GM12878 (cell line): ENCODE data around the gene ESR1. TPM values are rescaled to one million over a fixed set of nuclear protein-coding genes. Genes with fewer than 3 reads are reported as not detected.

Experiments
- ATAC-seq: fragments of 200-7000 bp; cut with Tn5 transposase; 3 replicates; pipeline ENCODE4 v1.9.1; 2020; ENCODE audit warnings: mild to moderate bottlenecking, moderate library complexity
- BruUV-seq: library from RNA; stranded (reverse); fragments of 400-500 nt; replicated peaks from 2 replicates; lab custom pipeline; 2021; lab: Mats Ljungman, UMichigan
- CTCF ChIA-PET: fragments of 300-600 bp; sonication (Branson Sonifier 250); formaldehyde crosslinking; extraction: SDS; loops from one replicate; lab custom pipeline; 2021; ENCODE audit warnings: inconsistent platforms; lab: Yijun Ruan, JAX
- POLR2A ChIA-PET: fragments of 350-600 bp; formaldehyde crosslinking; extraction: SDS; loops from one replicate; lab custom pipeline; 2021; ENCODE audit warnings: inconsistent platforms; lab: Charles Lee
- RAD21 ChIA-PET: fragments of 300-600 bp; sonication (Branson Sonifier 250); formaldehyde crosslinking; loops from one replicate; lab custom pipeline; 2023; ENCODE audit warnings: antibody characterized with exemption; ENCODE audit not compliant: unreplicated experiment; lab: Charles Lee
- SMC1A ChIA-PET: fragments of 300-600 bp; sonication (Branson Sonifier 250); formaldehyde crosslinking; loops from one replicate; lab custom pipeline; 2023; ENCODE audit not compliant: unreplicated experiment, uncharacterized antibody; lab: Charles Lee
- DNase-seq: peaks from one replicate; pipeline ENCODE4 v3.0.0-alpha.2; 2011; ENCODE audit warnings: low read depth, low spot score
- FAIRE-seq: peaks from 3 replicates; lab custom pipeline; 2011; peaks lifted over from hg19 to GRCh38; lab: Jason Lieb, UNC
- H2AFZ ChIP-seq: 2 replicates; pipeline ENCODE4 v1.6.0; 2011; ENCODE audit warnings: low read depth, low read length, control low read depth; ENCODE audit not compliant: control insufficient read depth
- H3K27ac ChIP-seq: 2 replicates; pipeline ENCODE4 v1.5.1; 2011; ENCODE audit warnings: control low read depth; ENCODE audit not compliant: control insufficient read depth, insufficient read depth
- H3K27me3 ChIP-seq, 2 experiments: replicated peaks in 1 of 2; 2 replicates each; pipeline versions ENCODE4 v1.6.0 to v1.6.1; 2011; ENCODE audit warnings: low read length in 1 of 2; ENCODE audit not compliant: control insufficient read depth in 2 of 2, insufficient read depth in 2 of 2
- H3K36me3 ChIP-seq, 2 experiments: 2 replicates each; pipeline ENCODE4 v1.5.1; 2011; ENCODE audit warnings: low read length in 1 of 2; ENCODE audit not compliant: control insufficient read depth in 2 of 2, insufficient read depth in 2 of 2
- H3K4me1 ChIP-seq: 2 replicates; pipeline ENCODE4 v1.6.1; 2011; ENCODE audit warnings: mild to moderate bottlenecking, low read length, moderate library complexity, mixed read lengths; ENCODE audit not compliant: control insufficient read depth, insufficient read depth
- H3K4me2 ChIP-seq: 2 replicates; pipeline ENCODE4 v1.6.0; 2011; ENCODE audit warnings: control low read depth; ENCODE audit not compliant: control insufficient read depth, insufficient read depth
- H3K4me3 ChIP-seq: fragments of 200-600 bp; sonication (generic); 2 replicates; pipeline ENCODE4 v1.5.1; 2016
- H3K79me2 ChIP-seq: 2 replicates; pipeline ENCODE4 v1.6.0; 2011; ENCODE audit warnings: low read length; ENCODE audit not compliant: control insufficient read depth, insufficient read depth
- H3K9ac ChIP-seq: 2 replicates; pipeline ENCODE4 v1.8.0; 2011; ENCODE audit warnings: low read length, control low read depth, mixed read lengths; ENCODE audit not compliant: control insufficient read depth, insufficient read depth
- H3K9me3 ChIP-seq: replicated peaks from 3 replicates; pipeline ENCODE4 v1.5.1; 2011; ENCODE audit warnings: mild to moderate bottlenecking, low read length; ENCODE audit not compliant: control insufficient read depth, insufficient read depth
- H4K20me1 ChIP-seq: 2 replicates; pipeline ENCODE4 v1.6.0; 2011; ENCODE audit not compliant: control insufficient read depth, insufficient read depth
- ASH2L ChIP-seq: fragments of 300-600, 200-600 bp; sonication (generic); IDR thresholded peaks from 2 replicates; pipeline ENCODE4 v1.6.1; 2017; ENCODE audit warnings: low read depth, mild to moderate bottlenecking, borderline replicate concordance
- BMI1 ChIP-seq: fragments of 450-650 bp; IDR thresholded peaks from 2 replicates; pipeline ENCODE4 v1.6.1; 2016; ENCODE audit warnings: mild to moderate bottlenecking, moderate library complexity, borderline replicate concordance
- EP300 ChIP-seq, 2 experiments: fragments of 150-350 bp in 1 of 2; IDR thresholded peaks; 2 replicates each; pipeline ENCODE4 v1.6.1; 2011 to 2012; ENCODE audit warnings: low read depth in 2 of 2, low read length in 2 of 2, borderline replicate concordance in 1 of 2, improper control_type of control experiment in 1 of 2, inconsistent platforms in 1 of 2; ENCODE audit not compliant: control insufficient read depth in 1 of 2
- ETV6 ChIP-seq, 2 experiments: fragments of 450-650 bp in 1 of 2; IDR thresholded peaks in 1 of 2; conservative IDR thresholded peaks in 1 of 2; 2 replicates each; pipeline ENCODE4 v1.6.1; 2014; ENCODE audit warnings: antibody characterized with exemption in 1 of 2, borderline replicate concordance in 1 of 2, low read depth in 1 of 2, mild to moderate bottlenecking in 1 of 2, moderate library complexity in 1 of 2
- EZH2 ChIP-seq: IDR thresholded peaks from 2 replicates; pipeline ENCODE4 v1.6.1; 2012; ENCODE audit warnings: low read depth, mild to moderate bottlenecking, control low read depth, inconsistent platforms, low read length, borderline replicate concordance; ENCODE audit not compliant: control insufficient read depth
- FOXK2 ChIP-seq: fragments of 450-650 bp; IDR thresholded peaks from 2 replicates; pipeline ENCODE4 v1.6.1; 2017; ENCODE audit warnings: mild to moderate bottlenecking, moderate library complexity
- JUNB ChIP-seq: IDR thresholded peaks from 2 replicates; pipeline ENCODE4 v1.6.1; 2016; ENCODE audit warnings: antibody characterized with exemption, mild to moderate bottlenecking
- JUND ChIP-seq: IDR thresholded peaks from 2 replicates; pipeline ENCODE4 v1.6.1; 2012; ENCODE audit warnings: low read depth, mild to moderate bottlenecking, low read length, improper control_type of control experiment, moderate library complexity
- NBN ChIP-seq: fragments of 450-650 bp; IDR thresholded peaks from 2 replicates; pipeline ENCODE4 v1.6.1; 2016
- POLR2AphosphoS2 ChIP-seq: IDR thresholded peaks from 2 replicates; pipeline ENCODE4 v1.6.1; 2011; ENCODE audit warnings: low read depth, mild to moderate bottlenecking, low read length, improper control_type of control experiment, moderate library complexity
- POLR2AphosphoS5 ChIP-seq: IDR thresholded peaks from 2 replicates; pipeline ENCODE4 v1.6.1; 2011; ENCODE audit warnings: mild to moderate bottlenecking, low read length, inconsistent platforms
- SMARCA5 ChIP-seq: fragments of 450-650 bp; IDR thresholded peaks from 2 replicates; pipeline ENCODE4 v1.6.1; 2017; ENCODE audit warnings: mild to moderate bottlenecking
- SRF ChIP-seq, 2 experiments: IDR thresholded peaks; 2 replicates each; pipeline ENCODE4 v1.6.1; 2011; ENCODE audit warnings: low read depth in 2 of 2, low read length in 2 of 2, mild to moderate bottlenecking in 1 of 2, moderate library complexity in 1 of 2
- TCF12 ChIP-seq: IDR thresholded peaks from 2 replicates; pipeline ENCODE4 v1.6.1; 2011; ENCODE audit warnings: low read depth, mild to moderate bottlenecking, low read length
- USF1 ChIP-seq: IDR thresholded peaks from 2 replicates; pipeline ENCODE4 v1.6.1; 2011; ENCODE audit warnings: borderline replicate concordance, low read depth, mild to moderate bottlenecking, moderate library complexity, mixed read lengths, low read length; ENCODE audit not compliant: insufficient read depth; ENCODE audit errors: extremely low read length
- ZBTB4 ChIP-seq: fragments of 450-650 bp; formaldehyde crosslinking; IDR thresholded peaks from 2 replicates; pipeline ENCODE4 v1.4.0; 2022; ENCODE audit warnings: mild to moderate bottlenecking, moderate library complexity
- ZNF384 ChIP-seq: IDR thresholded peaks from 2 replicates; pipeline ENCODE4 v1.6.1; 2012; ENCODE audit warnings: low read depth, mild to moderate bottlenecking, low read length, improper control_type of control experiment, borderline replicate concordance
- WGBS: methylation state at CpG from one replicate; pipeline ENCODE4 v1.1.6; 2016; ENCODE audit warnings: low lambda C conversion rate; ENCODE audit not compliant: insufficient replicate concordance, insufficient coverage; ENCODE audit errors: missing lambda C conversion rate; 5-methylcytosine and 5-hydroxymethylcytosine counted together
- in situ Hi-C: fragments of 300-500 bp; cut with MboI; formaldehyde crosslinking; loops from 9 replicates; pipeline ENCODE4 v1.14.3; 2018; ENCODE audit warnings: mixed read lengths
- intact Hi-C: fragments of 100-400 bp; cut with micrococcal nuclease; formaldehyde crosslinking; loops from one replicate; pipeline ENCODE4 v1.14.2; 2022; ENCODE audit not compliant: unreplicated experiment
- polyA plus RNA-seq, 11 experiments: library from polyadenylated mRNA; depleted of rRNA in 4 of 11; unstranded in 6 of 11; stranded (reverse) in 5 of 11; fragments of >200 nt; fragmentation: Nextera tagmentation in 4 of 11; fragmentation: Illumina TruSeq in 1 of 11; extraction: Ambion mirVana in 4 of 11; extraction: Trizol in 1 of 11; gene quantifications; 1 replicate in 1 of 11; 2 replicates in 10 of 11; pipeline versions ENCODE4 v1.2.1 to v1.2.3, GENCODE V29; 2011 to 2016; ENCODE audit warnings: inconsistent platforms in 2 of 11, missing spikeins in 2 of 11, low read depth in 1 of 11
- total RNA-seq, 4 experiments: library from RNA; depleted of rRNA in 3 of 4; stranded (reverse); fragments of >200 nt in 3 of 4; fragmentation: Illumina TruSeq in 1 of 4; extraction: Trizol in 1 of 4; gene quantifications; 2 replicates each; pipeline versions ENCODE4 v1.2.1 to v1.2.3, GENCODE V29; 2013 to 2021
- TF ChIP-seq, protein P1 (sequence below): fragments of 450-650 bp; IDR thresholded peaks from 2 replicates; pipeline ENCODE4 v1.6.1; 2016; ENCODE audit warnings: mild to moderate bottlenecking
- TF ChIP-seq, protein P2 (sequence below): IDR thresholded peaks from 2 replicates; pipeline ENCODE4 v1.6.1; 2011; ENCODE audit warnings: low read depth, low read length, improper control_type of control experiment, borderline replicate concordance

Gene ESR1
- total and polyA plus RNA-seq, 10 of the 15 experiments (the other 5 are each of a cell fraction or from before 2014, with no cell fraction given), result 0.03 to 0.51 (median 0.21) TPM; not detected in 4

DNA sequence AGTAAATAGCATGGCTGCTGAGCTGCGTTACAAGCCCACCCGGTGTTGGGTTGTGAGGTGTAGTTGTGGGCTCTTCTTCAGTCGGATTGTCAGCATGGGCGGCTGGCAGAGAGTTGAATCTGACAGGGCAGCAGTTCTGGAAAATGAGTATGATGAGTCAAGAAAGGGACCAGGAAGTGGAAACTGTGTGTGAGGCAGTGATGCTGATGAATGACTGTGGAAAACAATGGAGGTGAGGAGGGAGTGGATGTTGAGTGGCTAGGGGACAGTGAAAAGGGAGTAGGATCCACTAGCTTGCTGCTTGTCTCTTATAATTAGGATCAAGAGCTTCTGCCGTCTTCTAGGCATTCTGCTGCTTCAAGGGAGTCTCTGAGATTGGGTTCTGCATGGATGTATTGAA is 154.3 kb downstream of the ESR1 start:
- ChIA-PET CTCF (no interaction called here), POLR2A (no interaction called here), RAD21 (no interaction called here), SMC1A (no interaction called here)
- no TSS peak for BruUV-seq
- in situ Hi-C loops (no loop called here), intact Hi-C loops (no loop called here)
- Histone ChIP-seq H3K36me3 (no peaks in the 10 kb centered on the region), H4K20me1 (no peaks in the 10 kb centered on the region), H3K9ac (no peak overlapping the region), H3K4me1 (no peaks in the 10 kb centered on the region), H2AFZ (no peak overlapping the region), H3K27me3 (no peaks in the 10 kb centered on the region; a peak in 1 of 4 replicates), H3K79me2 (no peaks in the 10 kb centered on the region), H3K4me3 (no peak overlapping the region), H3K4me2 (no peak overlapping the region), H3K9me3 (no peaks in the 10 kb centered on the region), H3K27ac (no peak overlapping the region)
- no peak for DNase-seq
- WGBS, result 14% methylated on average over 5 of the region's 5 CpGs
- FAIRE-seq, result no peak
- ATAC-seq, result no peak
- TF ChIP-seq ZNF384 (no peak), BMI1 (no peak), FOXK2 (no peak), NBN (no peak), SMARCA5 (no peak), EZH2 (no peak), POLR2AphosphoS2 (no peak), EP300 (IDR thresholded peaks at IDR 0.05; ENCODE audit: borderline replicate concordance in 1 of 2, control insufficient read depth in 1 of 2, low read depth in 2 of 2, low read length in 2 of 2) (no peak), JUND (no peak), TCF12 (no peak), USF1 (no peak), ZBTB4 (CRISPR knock-in tag) (no peak), JUNB (no peak), ETV6 (conservative IDR thresholded peaks at IDR 0.05 in 1 of 2, IDR thresholded peaks at IDR 0.05 in 1 of 2; ENCODE audit: borderline replicate concordance in 1 of 2, low read depth in 1 of 2) (no peak), POLR2AphosphoS5 (no peak), ASH2L (no peak), SRF (IDR thresholded peaks at IDR 0.05; ENCODE audit: low read depth in 2 of 2, low read length in 2 of 2) (no peak)
- TF ChIP-seq, protein P1, sequence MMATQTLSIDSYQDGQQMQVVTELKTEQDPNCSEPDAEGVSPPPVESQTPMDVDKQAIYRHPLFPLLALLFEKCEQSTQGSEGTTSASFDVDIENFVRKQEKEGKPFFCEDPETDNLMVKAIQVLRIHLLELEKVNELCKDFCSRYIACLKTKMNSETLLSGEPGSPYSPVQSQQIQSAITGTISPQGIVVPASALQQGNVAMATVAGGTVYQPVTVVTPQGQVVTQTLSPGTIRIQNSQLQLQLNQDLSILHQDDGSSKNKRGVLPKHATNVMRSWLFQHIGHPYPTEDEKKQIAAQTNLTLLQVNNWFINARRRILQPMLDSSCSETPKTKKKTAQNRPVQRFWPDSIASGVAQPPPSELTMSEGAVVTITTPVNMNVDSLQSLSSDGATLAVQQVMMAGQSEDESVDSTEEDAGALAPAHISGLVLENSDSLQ, result no peak
- TF ChIP-seq, protein P2, sequence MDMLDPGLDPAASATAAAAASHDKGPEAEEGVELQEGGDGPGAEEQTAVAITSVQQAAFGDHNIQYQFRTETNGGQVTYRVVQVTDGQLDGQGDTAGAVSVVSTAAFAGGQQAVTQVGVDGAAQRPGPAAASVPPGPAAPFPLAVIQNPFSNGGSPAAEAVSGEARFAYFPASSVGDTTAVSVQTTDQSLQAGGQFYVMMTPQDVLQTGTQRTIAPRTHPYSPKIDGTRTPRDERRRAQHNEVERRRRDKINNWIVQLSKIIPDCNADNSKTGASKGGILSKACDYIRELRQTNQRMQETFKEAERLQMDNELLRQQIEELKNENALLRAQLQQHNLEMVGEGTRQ, result no peak
